Smooth muscle cell (in vitro differentiated cells): ENCODE results near the gene THAP11. TPM values are rescaled to one million over a fixed set of nuclear protein-coding genes. Genes with fewer than 3 reads are reported as not detected.

ENCODE experiments used
- DNase-seq: peaks from one replicate; lab custom pipeline; 2025; ENCODE audit not compliant: unreplicated experiment; lab: John Stamatoyannopoulos, UW
- H2AFZ ChIP-seq: fragments of 200-600 bp; sonication (generic); 2 replicates; pipeline ENCODE4 v1.6.0; 2016; ENCODE audit warnings: antibody characterized with exemption, low read depth, mild to moderate bottlenecking
- H3F3A ChIP-seq: fragments of 200-600 bp; sonication (generic); 2 replicates; pipeline ENCODE4 v1.6.0; 2017; ENCODE audit warnings: antibody characterized with exemption, low read depth
- H3K27ac ChIP-seq: fragments of 200-600 bp; sonication (generic); 2 replicates; pipeline ENCODE4 v1.5.1; 2016; ENCODE audit warnings: low read depth, mild to moderate bottlenecking
- H3K27me3 ChIP-seq: fragments of 200-600 bp; sonication (generic); 2 replicates; pipeline ENCODE4 v1.6.1; 2016; ENCODE audit warnings: low read depth, mild to moderate bottlenecking
- H3K36me3 ChIP-seq: fragments of 200-600 bp; sonication (generic); 2 replicates; pipeline ENCODE4 v1.5.1; 2016; ENCODE audit warnings: low read depth
- H3K4me1 ChIP-seq: fragments of 200-600 bp; sonication (generic); 2 replicates; pipeline ENCODE4 v1.5.1; 2016; ENCODE audit warnings: low read depth
- H3K4me2 ChIP-seq: fragments of 200-600 bp; sonication (generic); 2 replicates; pipeline ENCODE4 v1.6.0; 2016; ENCODE audit warnings: mild to moderate bottlenecking
- H3K4me3 ChIP-seq: fragments of 200-600 bp; sonication (generic); 2 replicates; pipeline ENCODE4 v1.5.1; 2016; ENCODE audit warnings: mild to moderate bottlenecking
- H3K79me2 ChIP-seq: fragments of 200-600 bp; sonication (generic); 2 replicates; pipeline ENCODE4 v1.6.0; 2016; ENCODE audit warnings: low read depth, mild to moderate bottlenecking
- H3K9ac ChIP-seq: fragments of 200-600 bp; sonication (generic); 2 replicates; pipeline ENCODE4 v1.6.0; 2016; ENCODE audit warnings: low read depth
- H3K9me3 ChIP-seq: fragments of 200-600 bp; sonication (generic); replicated peaks from 2 replicates; pipeline ENCODE4 v1.5.1; 2016; ENCODE audit warnings: low read depth
- H4K20me1 ChIP-seq: fragments of 200-600 bp; sonication (generic); 2 replicates; pipeline ENCODE4 v1.6.0; 2016; ENCODE audit warnings: low read depth
- WGBS: methylation state at CpG from one replicate; pipeline ENCODE4 v1.1.7; 2016; ENCODE audit warnings: low lambda C conversion rate; 5-methylcytosine and 5-hydroxymethylcytosine counted together
- polyA plus RNA-seq: library from polyadenylated mRNA; unstranded; fragments of >200 nt; fragmentation: Nextera tagmentation; extraction: Ambion mirVana; gene quantifications from 2 replicates; pipeline ENCODE4 v1.2.1, GENCODE V29; 2016
- total RNA-seq: library from RNA; depleted of rRNA; stranded (reverse); fragments of >200 nt; gene quantifications from 2 replicates; pipeline ENCODE4 v1.2.3, GENCODE V29; 2014
- TF ChIP-seq, protein P1 (sequence below): fragments of 200-600 bp; sonication (generic); IDR thresholded peaks from 2 replicates; pipeline ENCODE4 v1.5.1; 2017; ENCODE audit warnings: borderline replicate concordance, mild to moderate bottlenecking, antibody characterized with exemption; ENCODE audit not compliant: insufficient read depth, poor library complexity, severe bottlenecking

The THAP11 gene
- total and polyA plus RNA-seq, 2 experiments from 2014 or later = 23.0 to 38.3 TPM

- WGBS = 95% methylated on average over 3 of the region's 3 CpGs
- peaks cover 38% of the 10 kb centered on the region for H3K79me2 ChIP-seq
Observed at GRCh38 chr16:67874372-67874771, 32.3 kb downstream of the THAP11 start.

DNA sequence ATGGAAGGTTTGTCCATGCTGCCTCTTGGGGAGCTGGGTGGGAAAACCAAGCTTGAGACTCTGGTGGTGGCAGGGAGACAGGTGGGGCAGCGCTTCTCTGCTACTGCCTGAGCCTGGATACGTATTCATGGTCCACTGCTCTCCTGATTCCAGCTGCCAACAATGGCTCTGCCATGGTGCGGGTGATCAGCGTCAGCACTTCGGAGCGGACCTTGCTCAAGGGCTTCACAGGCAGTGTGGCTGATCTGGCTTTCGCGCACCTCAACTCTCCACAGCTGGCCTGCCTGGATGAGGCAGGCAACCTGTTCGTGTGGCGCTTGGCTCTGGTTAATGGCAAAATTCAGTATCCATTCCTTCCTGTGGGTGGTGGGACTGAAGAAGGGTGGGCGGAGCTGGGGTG lies 34.9 kb downstream of the THAP11 start:
- Histone ChIP-seq H3F3A (peaks cover 6% of the 10 kb centered on the region), H3K36me3 (no peaks in the 10 kb centered on the region), H3K27me3 (no peaks in the 10 kb centered on the region), H3K4me2 (no peak overlapping the region), H2AFZ (no peak overlapping the region), H3K9me3 (no peaks in the 10 kb centered on the region), H4K20me1 (peaks cover 32% of the 10 kb centered on the region), H3K4me3 (no peak overlapping the region), H3K27ac (no peak overlapping the region), H3K9ac (no peak overlapping the region), H3K79me2 (peaks cover 38% of the 10 kb centered on the region), H3K4me1 (peaks cover 13% of the 10 kb centered on the region)
- TF ChIP-seq, protein P1, sequence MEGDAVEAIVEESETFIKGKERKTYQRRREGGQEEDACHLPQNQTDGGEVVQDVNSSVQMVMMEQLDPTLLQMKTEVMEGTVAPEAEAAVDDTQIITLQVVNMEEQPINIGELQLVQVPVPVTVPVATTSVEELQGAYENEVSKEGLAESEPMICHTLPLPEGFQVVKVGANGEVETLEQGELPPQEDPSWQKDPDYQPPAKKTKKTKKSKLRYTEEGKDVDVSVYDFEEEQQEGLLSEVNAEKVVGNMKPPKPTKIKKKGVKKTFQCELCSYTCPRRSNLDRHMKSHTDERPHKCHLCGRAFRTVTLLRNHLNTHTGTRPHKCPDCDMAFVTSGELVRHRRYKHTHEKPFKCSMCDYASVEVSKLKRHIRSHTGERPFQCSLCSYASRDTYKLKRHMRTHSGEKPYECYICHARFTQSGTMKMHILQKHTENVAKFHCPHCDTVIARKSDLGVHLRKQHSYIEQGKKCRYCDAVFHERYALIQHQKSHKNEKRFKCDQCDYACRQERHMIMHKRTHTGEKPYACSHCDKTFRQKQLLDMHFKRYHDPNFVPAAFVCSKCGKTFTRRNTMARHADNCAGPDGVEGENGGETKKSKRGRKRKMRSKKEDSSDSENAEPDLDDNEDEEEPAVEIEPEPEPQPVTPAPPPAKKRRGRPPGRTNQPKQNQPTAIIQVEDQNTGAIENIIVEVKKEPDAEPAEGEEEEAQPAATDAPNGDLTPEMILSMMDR = no peak
- WGBS = 98% methylated on average over 11 of the region's 11 CpGs
- no peak for DNase-seq

More at GRCh38 chr16:67874372-67874771, 32.3 kb downstream of the THAP11 start:
- Histone ChIP-seq H3K36me3 (no peaks in the 10 kb centered on the region), H4K20me1 (peaks cover 32% of the 10 kb centered on the region), H2AFZ (no peak overlapping the region), H3K9ac (peak overlapping the region; percentile 93), H3K27ac (no peak overlapping the region), H3K4me1 (peaks cover 13% of the 10 kb centered on the region), H3K4me2 (peak overlapping the region; percentile 100), H3K4me3 (peak overlapping the region; percentile 87), H3F3A (peaks cover 13% of the 10 kb centered on the region), H3K27me3 (no peaks in the 10 kb centered on the region), H3K9me3 (no peaks in the 10 kb centered on the region)
- no peak for DNase-seq
- TF ChIP-seq, protein P1 = no peak

- Histone ChIP-seq H3K27me3 (no peaks in the 10 kb centered on the region), H3K4me1 (peaks cover 13% of the 10 kb centered on the region), H3K4me2 (no peak overlapping the region), H3K79me2 (peaks cover 36% of the 10 kb centered on the region), H2AFZ (no peak overlapping the region), H3K4me3 (no peak overlapping the region), H3K9me3 (no peaks in the 10 kb centered on the region), H3K36me3 (no peaks in the 10 kb centered on the region), H3F3A (no peaks in the 10 kb centered on the region), H3K9ac (no peak overlapping the region), H3K27ac (no peak overlapping the region), H4K20me1 (peaks cover 33% of the 10 kb centered on the region)
- 99% methylated on average over 6 of the region's 6 CpGs for WGBS
- DNase-seq = no peak
- TF ChIP-seq, protein P1 = no peak
Observed at GRCh38 chr16:67878232-67878631, 36.1 kb downstream of the THAP11 start.

- WGBS = 96% methylated on average over 9 of the region's 9 CpGs
Observed at GRCh38 chr16:67878846-67879245, 36.7 kb downstream of the THAP11 start.

More at GRCh38 chr16:67878846-67879245, 36.7 kb downstream of the THAP11 start:
- no peak overlapping the region for H3K9ac ChIP-seq
- no peaks in the 10 kb centered on the region for H3K36me3 ChIP-seq
- DNase-seq = no peak
- H3K4me2 ChIP-seq = no peak overlapping the region
- peaks cover 9% of the 10 kb centered on the region for H3K4me1 ChIP-seq
- peaks cover 35% of the 10 kb centered on the region for H4K20me1 ChIP-seq
- H3F3A ChIP-seq = no peaks in the 10 kb centered on the region
- H3K27me3 ChIP-seq = no peaks in the 10 kb centered on the region
- no peaks in the 10 kb centered on the region for H3K9me3 ChIP-seq
- H3K4me3 ChIP-seq = no peak overlapping the region
- no peak overlapping the region for H2AFZ ChIP-seq
- peaks cover 30% of the 10 kb centered on the region for H3K79me2 ChIP-seq
- TF ChIP-seq, protein P1 = no peak
- H3K27ac ChIP-seq = no peak overlapping the region
